Neural cell (in vitro differentiated cells): ENCODE results near the gene PYGO2. TPM values are rescaled to one million over a fixed set of nuclear protein-coding genes. Genes with fewer than 3 reads are reported as not detected.

ENCODE experiments used
- H2AFZ ChIP-seq: fragments of 200-600, 300-800 bp; sonication (generic), shearing (Covaris generic); 2 replicates; pipeline ENCODE4 v1.6.0; 2014; ENCODE audit warnings: low read depth, mild to moderate bottlenecking, antibody characterized with exemption, low read length, moderate library complexity
- H3F3A ChIP-seq: fragments of 200-600 bp; shearing (Covaris generic); 2 replicates; pipeline ENCODE4 v1.6.1; 2016; ENCODE audit warnings: mild to moderate bottlenecking, moderate library complexity, mixed read lengths, antibody characterized with exemption, low read length; ENCODE audit not compliant: insufficient read depth, poor library complexity, severe bottlenecking
- H3K27ac ChIP-seq: fragments of 200-600, 300-800 bp; sonication (generic), shearing (Covaris generic); 2 replicates; pipeline ENCODE4 v1.5.1; 2014; ENCODE audit warnings: mild to moderate bottlenecking, low read length, moderate library complexity
- H3K27me3 ChIP-seq: fragments of 300-800, 200-600 bp; sonication (generic), shearing (Covaris generic); 2 replicates; pipeline ENCODE4 v1.6.0; 2014; ENCODE audit warnings: mild to moderate bottlenecking, low read depth, low read length, moderate library complexity; ENCODE audit not compliant: insufficient read depth
- H3K36me3 ChIP-seq: fragments of 300-800, 200-600 bp; sonication (generic), shearing (Covaris generic); 2 replicates; pipeline ENCODE4 v1.5.1; 2014; ENCODE audit warnings: mild to moderate bottlenecking, antibody characterized with exemption, low read length, moderate library complexity; ENCODE audit not compliant: insufficient read depth
- H3K4me2 ChIP-seq: fragments of 300-800, 200-600 bp; sonication (generic), shearing (Covaris generic); 2 replicates; pipeline ENCODE4 v1.6.0; 2014; ENCODE audit warnings: mild to moderate bottlenecking, low read length
- H3K4me3 ChIP-seq: fragments of 300-800, 200-600 bp; sonication (generic), shearing (Covaris generic); 2 replicates; pipeline ENCODE4 v1.5.1; 2014; ENCODE audit warnings: mild to moderate bottlenecking, low read length, moderate library complexity
- H3K79me2 ChIP-seq: fragments of 200-600 bp; shearing (Covaris generic); replicated peaks from 2 replicates; pipeline ENCODE4 v1.6.0; 2014; ENCODE audit warnings: mild to moderate bottlenecking, low read length, moderate library complexity; ENCODE audit not compliant: insufficient read depth
- H3K9ac ChIP-seq: fragments of 300-800, 200-600 bp; sonication (generic), shearing (Covaris generic); 2 replicates; pipeline ENCODE4 v1.6.1; 2016; ENCODE audit warnings: mild to moderate bottlenecking, low read length, mixed read lengths
- H3K9me2 ChIP-seq: fragments of 200-600 bp; shearing (Covaris generic); 2 replicates; pipeline ENCODE4 v1.6.1; 2016; ENCODE audit warnings: mild to moderate bottlenecking, low read length, mixed read lengths; ENCODE audit not compliant: insufficient read depth
- H3K9me3 ChIP-seq: fragments of 200-600, 300-800 bp; sonication (generic), shearing (Covaris generic); 2 replicates; pipeline ENCODE4 v1.6.1; 2016; ENCODE audit warnings: mild to moderate bottlenecking, mixed run types, low read length, moderate library complexity, mixed read lengths
- H4K20me1 ChIP-seq: fragments of 200-600 bp; shearing (Covaris generic); 2 replicates; pipeline ENCODE4 v1.6.1; 2016; ENCODE audit warnings: mild to moderate bottlenecking, mixed run types; ENCODE audit not compliant: insufficient read depth
- CTCF ChIP-seq: fragments of 450-650 bp; IDR thresholded peaks from 2 replicates; pipeline ENCODE4 v1.5.1; 2014; ENCODE audit warnings: antibody characterized with exemption, mild to moderate bottlenecking, moderate library complexity; ENCODE audit not compliant: poor library complexity, severe bottlenecking
- EP300 ChIP-seq: fragments of 450-650 bp; conservative IDR thresholded peaks from 2 replicates; pipeline ENCODE4 v1.6.1; 2014; ENCODE audit warnings: antibody characterized with exemption, mild to moderate bottlenecking, moderate library complexity; ENCODE audit not compliant: poor library complexity, severe bottlenecking
- EZH2 ChIP-seq: fragments of 200-600, 300-800 bp; shearing (Covaris generic), sonication (generic); IDR thresholded peaks from 2 replicates; pipeline ENCODE4 v1.6.1; 2014; ENCODE audit warnings: antibody characterized with exemption, low read length, borderline replicate concordance, mild to moderate bottlenecking; ENCODE audit not compliant: insufficient read depth, poor library complexity, severe bottlenecking
- MXI1 ChIP-seq: fragments of 450-650 bp; conservative IDR thresholded peaks from 2 replicates; pipeline ENCODE4 v1.6.1; 2014; ENCODE audit warnings: antibody characterized with exemption, mild to moderate bottlenecking; ENCODE audit not compliant: poor library complexity, severe bottlenecking
- POLR2AphosphoS5 ChIP-seq: IDR thresholded peaks from 2 replicates; pipeline ENCODE4 v1.6.1; 2012
- RAD21 ChIP-seq: fragments of 450-650 bp; conservative IDR thresholded peaks from 2 replicates; pipeline ENCODE4 v1.6.1; 2014; ENCODE audit warnings: antibody characterized with exemption, mild to moderate bottlenecking, moderate library complexity
- REST ChIP-seq: IDR thresholded peaks from 2 replicates; pipeline ENCODE4 v1.6.1; 2012; ENCODE audit warnings: borderline replicate concordance
- SMC3 ChIP-seq: fragments of 450-650 bp; conservative IDR thresholded peaks from 2 replicates; pipeline ENCODE4 v1.6.1; 2014; ENCODE audit warnings: antibody characterized with exemption, mild to moderate bottlenecking, moderate library complexity; ENCODE audit not compliant: poor library complexity
- TAF1 ChIP-seq: IDR thresholded peaks from 2 replicates; pipeline ENCODE4 v1.6.1; 2012; ENCODE audit warnings: low read depth
- polyA plus RNA-seq: library from polyadenylated mRNA; depleted of rRNA; stranded (reverse); fragments of >200 nt; gene quantifications from 2 replicates; pipeline ENCODE4 v1.2.3, GENCODE V29; 2014

Gene PYGO2
- polyA plus RNA-seq, 1 donor from 2014 or later = 13.4 TPM

- no peak overlapping the region for H2AFZ ChIP-seq
- no peaks in the 10 kb centered on the region for H3K79me2 ChIP-seq
- H4K20me1 ChIP-seq = no peaks in the 10 kb centered on the region
- no peak overlapping the region for H3K27ac ChIP-seq
- no peaks in the 10 kb centered on the region for H3F3A ChIP-seq
- H3K9me2 ChIP-seq = no peaks in the 10 kb centered on the region
- TF ChIP-seq REST (no peak), EZH2 (no peak), RAD21 (no peak), CTCF (no peak), SMC3 (no peak), TAF1 (no peak), POLR2AphosphoS5 (no peak), EP300 (no peak), MXI1 (no peak)
- no peak overlapping the region for H3K4me2 ChIP-seq
- H3K9ac ChIP-seq = no peak overlapping the region
- H3K4me3 ChIP-seq = no peak overlapping the region
- no peaks in the 10 kb centered on the region for H3K9me3 ChIP-seq
- H3K27me3 ChIP-seq = no peaks in the 10 kb centered on the region
- H3K36me3 ChIP-seq = no peaks in the 10 kb centered on the region
These were observed 48.8 kb upstream of the PYGO2 start for GRCh38 chr1:155010211-155010918.

- no peaks in the 10 kb centered on the region for H3F3A ChIP-seq
- no peaks in the 10 kb centered on the region for H3K27me3 ChIP-seq
- no peaks in the 10 kb centered on the region for H3K79me2 ChIP-seq
- H3K36me3 ChIP-seq = no peaks in the 10 kb centered on the region
- no peaks in the 10 kb centered on the region for H4K20me1 ChIP-seq
- no peak overlapping the region for H2AFZ ChIP-seq
- no peak overlapping the region for H3K4me3 ChIP-seq
- no peaks in the 10 kb centered on the region for H3K9me2 ChIP-seq
- no peak overlapping the region for H3K27ac ChIP-seq
- TF ChIP-seq POLR2AphosphoS5 (no peak), RAD21 (no peak), TAF1 (no peak), CTCF (no peak), SMC3 (no peak), EZH2 (no peak), REST (no peak), EP300 (no peak)
- no peak overlapping the region for H3K9ac ChIP-seq
- H3K4me2 ChIP-seq = no peak overlapping the region
- H3K9me3 ChIP-seq = no peaks in the 10 kb centered on the region
These were observed 48.2 kb upstream of the PYGO2 start for GRCh38 chr1:155009742-155010141.
